Endothelial cell of umbilical vein (primary cell): ENCODE data around the gene AGK. TPM values are rescaled to one million over a fixed set of nuclear protein-coding genes. Genes with fewer than 3 reads are reported as not detected.

ENCODE experiments used
- BruUV-seq: library from RNA; stranded (reverse); fragments of 400-500 nt; replicated peaks from 2 replicates; lab custom pipeline; 2021; lab: Mats Ljungman, UMichigan
- CTCF ChIA-PET: fragments of 300-600, 350-600 bp; sonication (Branson Sonifier 250); formaldehyde crosslinking; loops from one replicate; lab custom pipeline; 2021; ENCODE audit warnings: antibody characterized with exemption, inconsistent platforms; lab: Charles Lee
- POLR2A ChIA-PET: fragments of 300-600, 350-600 bp; sonication (Branson Sonifier 250); formaldehyde crosslinking; loops from one replicate; lab custom pipeline; 2021; ENCODE audit warnings: antibody characterized with exemption, inconsistent platforms; lab: Charles Lee
- DNase-seq: peaks from one replicate; pipeline ENCODE4 v3.0.0-alpha.2; 2011; ENCODE audit warnings: low read depth, low spot score
- FAIRE-seq: peaks from 2 replicates; lab custom pipeline; 2011; peaks lifted over from hg19 to GRCh38; lab: Jason Lieb, UNC
- H2AFZ ChIP-seq: 2 replicates; pipeline ENCODE4 v1.6.0; 2012; ENCODE audit warnings: low read depth, low read length, control low read depth, inconsistent platforms
- H3K27ac ChIP-seq: 2 replicates; pipeline ENCODE4 v1.5.1; 2011; ENCODE audit warnings: low read depth, mild to moderate bottlenecking, control low read depth, low read length, moderate library complexity; ENCODE audit not compliant: insufficient read depth
- H3K27me3 ChIP-seq, 2 experiments: 2 replicates each; pipeline versions ENCODE4 v1.6.0 to v1.6.1; 2011; ENCODE audit warnings: low read length in 2 of 2, mixed read lengths in 1 of 2; ENCODE audit not compliant: control insufficient read depth in 2 of 2, insufficient read depth in 2 of 2
- H3K36me3 ChIP-seq, 2 experiments: 2 replicates in 1 of 2; 3 replicates in 1 of 2; pipeline ENCODE4 v1.5.1; 2011; ENCODE audit warnings: low read length in 2 of 2, mild to moderate bottlenecking in 1 of 2, moderate library complexity in 1 of 2; ENCODE audit not compliant: control insufficient read depth in 2 of 2, insufficient read depth in 2 of 2; ENCODE audit errors: extremely low read depth in 1 of 2
- H3K4me1 ChIP-seq: 3 replicates; pipeline ENCODE4 v1.5.1; 2011; ENCODE audit warnings: mild to moderate bottlenecking, low read length; ENCODE audit not compliant: control insufficient read depth, insufficient read depth; ENCODE audit errors: extremely low read depth
- H3K4me2 ChIP-seq: 2 replicates; pipeline ENCODE4 v1.6.1; 2011; ENCODE audit warnings: low read length, control low read depth, mixed read lengths; ENCODE audit not compliant: insufficient read depth
- H3K4me3 ChIP-seq, 3 experiments: fragments of 200-600 bp in 1 of 3; sonication (generic), shearing (Covaris generic) in 1 of 3; replicated peaks in 1 of 3; 2 replicates each; pipeline ENCODE4 v1.5.1; 2011 to 2016; ENCODE audit warnings: control low read depth in 3 of 3, low read length in 3 of 3, mild to moderate bottlenecking in 2 of 3, inconsistent platforms in 1 of 3, low read depth in 1 of 3, moderate library complexity in 1 of 3; ENCODE audit not compliant: insufficient read depth in 1 of 3
- H3K79me2 ChIP-seq: 2 replicates; pipeline ENCODE4 v1.6.0; 2012; ENCODE audit warnings: low read length, inconsistent platforms; ENCODE audit not compliant: control insufficient read depth, insufficient read depth
- H3K9ac ChIP-seq: replicated peaks from 2 replicates; pipeline ENCODE3; 2011; ENCODE audit warnings: low read length, control low read depth; ENCODE audit not compliant: insufficient read depth; ENCODE audit errors: extremely low read depth
- H3K9me1 ChIP-seq: replicated peaks from 3 replicates; pipeline ENCODE4 v1.6.0; 2011; ENCODE audit warnings: mild to moderate bottlenecking, low read length; ENCODE audit not compliant: control insufficient read depth, insufficient read depth; ENCODE audit errors: extremely low read depth
- H3K9me3 ChIP-seq: replicated peaks from 2 replicates; pipeline ENCODE4 v1.5.1; 2012; ENCODE audit warnings: low read length, inconsistent platforms; ENCODE audit not compliant: control insufficient read depth, insufficient read depth
- H4K20me1 ChIP-seq: replicated peaks from 2 replicates; pipeline ENCODE3; 2011; ENCODE audit warnings: mild to moderate bottlenecking, low read length; ENCODE audit not compliant: control insufficient read depth, insufficient read depth; ENCODE audit errors: extremely low read depth
- CTCF ChIP-seq, 2 donors: IDR thresholded peaks; 1 replicate in 1 of 2; 2 replicates in 1 of 2; pipeline ENCODE4 v1.5.1; 2011; ENCODE audit warnings: low read length in 2 of 2, mild to moderate bottlenecking in 2 of 2, moderate library complexity in 2 of 2, control low read depth in 1 of 2, inconsistent platforms in 1 of 2, low read depth in 1 of 2; ENCODE audit not compliant: insufficient read depth in 1 of 2; ENCODE audit errors: extremely low read depth in 1 of 2
- EZH2 ChIP-seq: IDR thresholded peaks from 2 replicates; pipeline ENCODE4 v1.6.1; 2012; ENCODE audit warnings: borderline replicate concordance, low read depth, mild to moderate bottlenecking, moderate library complexity, low read length, inconsistent platforms; ENCODE audit not compliant: severe bottlenecking
- FOS ChIP-seq: IDR thresholded peaks from 2 replicates; pipeline ENCODE4 v1.6.1; 2011; ENCODE audit warnings: mild to moderate bottlenecking, low read length, moderate library complexity, borderline replicate concordance; ENCODE audit not compliant: insufficient read depth
- GATA2 ChIP-seq: IDR thresholded peaks from 2 replicates; pipeline ENCODE4 v1.7.0; 2011; ENCODE audit warnings: low read depth, mild to moderate bottlenecking, moderate library complexity, mixed read lengths, low read length; ENCODE audit not compliant: insufficient read length, insufficient read depth
- JUN ChIP-seq: IDR thresholded peaks from 2 replicates; pipeline ENCODE4 v1.6.1; 2011; ENCODE audit warnings: borderline replicate concordance, low read depth; ENCODE audit not compliant: insufficient read length, insufficient read depth
- MYC ChIP-seq: IDR thresholded peaks from one replicate; pipeline ENCODE4 v1.6.1; 2011; ENCODE audit warnings: mild to moderate bottlenecking, low read depth, low read length
- POLR2A ChIP-seq: IDR thresholded peaks from 2 replicates; pipeline ENCODE4 v1.6.1; 2012; ENCODE audit warnings: low read depth, mild to moderate bottlenecking, control low read depth, low read length
- POLR2AphosphoS5 ChIP-seq: IDR thresholded peaks from 2 replicates; pipeline ENCODE4 v1.6.1; 2012; ENCODE audit warnings: low read depth, mild to moderate bottlenecking, control low read depth, low read length, moderate library complexity; ENCODE audit not compliant: insufficient read depth
- dilution Hi-C: fragments of 300-500 bp; cut with MboI; formaldehyde crosslinking; loops from one replicate; pipeline ENCODE4 v1.15.0; 2019; ENCODE audit warnings: low sequenced_read_pairs; ENCODE audit not compliant: extremely low pct_ligation_motif_present
- intact Hi-C: fragments of 100-400 bp; cut with micrococcal nuclease; formaldehyde crosslinking; loops from one replicate; pipeline ENCODE4 v1.10.0; 2022
- polyA plus RNA-seq, 4 experiments: library from polyadenylated mRNA; depleted of rRNA in 3 of 4; stranded (reverse) in 3 of 4; unstranded in 1 of 4; fragments of >200 nt; gene quantifications; 2 replicates each; pipeline versions ENCODE4 v1.2.1 to v1.2.3, GENCODE V29; 2011 to 2012; ENCODE audit warnings: missing spikeins in 1 of 4
- total RNA-seq: library from RNA; stranded (reverse); gene quantifications from 2 replicates; pipeline ENCODE4 v1.2.3, GENCODE V29; 2021

Gene AGK
- total and polyA plus RNA-seq, 2 donors (not counting 3 experiments of a cell fraction or from before 2014, with no cell fraction given) = 23.6 to 34.3 TPM

DNA sequence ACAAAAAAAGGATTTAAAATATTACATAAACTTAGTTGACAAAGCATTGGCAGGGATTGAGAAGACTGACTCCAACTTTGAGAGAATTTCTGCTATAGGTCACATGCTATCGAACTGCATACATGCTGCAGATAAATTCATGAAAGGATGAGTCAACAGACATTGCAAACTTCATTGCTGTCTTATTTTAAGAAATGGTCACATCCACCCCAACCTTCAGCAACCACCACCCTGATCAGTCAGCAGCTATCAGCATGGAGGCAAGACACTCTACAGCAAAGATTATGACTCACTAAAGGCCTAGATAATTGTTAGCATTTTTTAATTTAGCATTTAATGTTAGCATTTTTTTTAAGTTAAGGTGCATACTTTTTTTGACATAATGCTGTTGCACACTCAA is 73.6 kb downstream of the AGK start:
- FAIRE-seq (no peak), DNase-seq (no peak)
- intact Hi-C loops (no loop called here), dilution Hi-C loops (no loop called here)
- TF ChIP-seq POLR2A = no peak
- TF ChIP-seq EZH2 = no peak
- Histone ChIP-seq H3K27me3 (no peaks in the 10 kb centered on the region), H3K79me2 (no peaks in the 10 kb centered on the region), H3K27ac (no peak overlapping the region), H3K36me3 (peaks cover 4 to 5% of the 10 kb centered on the region in 2 experiments), H3K4me1 (no peaks in the 10 kb centered on the region), H2AFZ (no peak overlapping the region), H4K20me1 (no peaks in the 10 kb centered on the region), H3K9me3 (no peaks in the 10 kb centered on the region), H3K9ac (no peak overlapping the region), H3K4me3 (no peak overlapping the region), H3K9me1 (no peaks in the 10 kb centered on the region), H3K4me2 (no peak overlapping the region)
- CTCF ChIA-PET = no interaction called here
- POLR2A ChIA-PET = no interaction called here
- BruUV-seq = no TSS peak

DNA sequence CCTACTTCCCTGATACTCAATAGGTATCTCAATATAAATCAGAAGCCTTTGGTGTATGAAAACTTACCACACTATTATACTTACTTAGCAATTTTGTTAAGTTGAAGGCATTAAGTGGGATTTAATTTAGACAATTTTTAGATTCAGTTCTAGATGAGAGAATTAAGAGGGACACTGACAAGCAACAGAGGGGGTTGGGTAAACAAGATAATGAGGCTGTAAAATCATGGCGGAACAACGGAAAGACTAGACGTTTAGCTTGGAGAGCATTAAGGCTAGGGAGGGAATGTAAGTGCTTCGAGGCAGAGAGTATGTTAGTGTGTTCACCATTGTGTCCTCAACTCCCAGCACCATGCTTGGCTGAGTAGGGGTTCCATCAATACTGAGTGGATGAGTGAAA is 79.4 kb downstream of the AGK start:
- dilution Hi-C loops = no loop called here

More for the DNA sequence above, 79.4 kb downstream of the AGK start:
- no peaks in the 10 kb centered on the region for H3K9me3 ChIP-seq
- no peak overlapping the region for H3K4me3 ChIP-seq
- DNase-seq (no peak), FAIRE-seq (no peak)
- H3K36me3 ChIP-seq = no peaks in the 10 kb centered on the region
- no peaks in the 10 kb centered on the region for H4K20me1 ChIP-seq
- no peak overlapping the region for H2AFZ ChIP-seq
- no peaks in the 10 kb centered on the region for H3K79me2 ChIP-seq
- ChIA-PET POLR2A (no interaction called here), CTCF (no interaction called here)
- no peak overlapping the region for H3K9ac ChIP-seq
- BruUV-seq = no TSS peak
- H3K27ac ChIP-seq = no peak overlapping the region
- H3K9me1 ChIP-seq = no peaks in the 10 kb centered on the region
- intact Hi-C loops = no loop called here
- no peaks in the 10 kb centered on the region for H3K27me3 ChIP-seq
- no peak overlapping the region for H3K4me2 ChIP-seq
- TF ChIP-seq MYC (no peak), EZH2 (no peak), FOS (no peak), GATA2 (no peak), POLR2AphosphoS5 (no peak), CTCF (IDR thresholded peaks at IDR 0.05; ENCODE audit: extremely low read depth in 1 of 2, insufficient read depth in 1 of 2, low read depth in 1 of 2, low read length in 2 of 2) (no peak), POLR2A (no peak), JUN (no peak)
- no peaks in the 10 kb centered on the region for H3K4me1 ChIP-seq
